Liver (tissue), 9 donors: ENCODE results near the gene ACSM6. TPM values are rescaled to one million over a fixed set of nuclear protein-coding genes. Genes with fewer than 3 reads are reported as not detected.
"Not testable (repeated sequence)": the region's sequence is repeated elsewhere in the genome, so short reads cannot be mapped to it uniquely, and the experiment has no call there.

ENCODE experiments used
- DNase-seq: peaks from one replicate; pipeline ENCODE4 v3.0.0-alpha.2; 2017; ENCODE audit warnings: low spot score
- H3K27ac ChIP-seq, 2 donors: one replicate each; pipeline ENCODE4 v1.7.0; 2013; ENCODE audit warnings: inconsistent platforms in 2 of 2, low read length in 2 of 2, control low read depth in 1 of 2, low read depth in 1 of 2, mild to moderate bottlenecking in 1 of 2
- H3K27me3 ChIP-seq, 4 donors: one replicate each; pipeline versions ENCODE4 v1.6.1 to v1.7.0; 2013; ENCODE audit warnings: low read length in 3 of 4, inconsistent platforms in 1 of 4, mild to moderate bottlenecking in 1 of 4, moderate library complexity in 1 of 4; ENCODE audit not compliant: control insufficient read depth in 4 of 4, insufficient read depth in 4 of 4
- H3K36me3 ChIP-seq, 4 donors: one replicate each; pipeline versions ENCODE4 v1.6.1 to v1.7.0; 2013; ENCODE audit warnings: low read length in 3 of 4, mild to moderate bottlenecking in 3 of 4, low read depth in 1 of 4, moderate library complexity in 1 of 4; ENCODE audit not compliant: control insufficient read depth in 4 of 4, insufficient read depth in 3 of 4
- H3K4me1 ChIP-seq, 4 donors: one replicate each; pipeline versions ENCODE4 v1.6.1 to v1.7.0; 2013; ENCODE audit warnings: low read length in 3 of 4, mild to moderate bottlenecking in 3 of 4, moderate library complexity in 1 of 4; ENCODE audit not compliant: control insufficient read depth in 4 of 4, insufficient read depth in 4 of 4
- H3K4me3 ChIP-seq, 3 donors: one replicate each; pipeline versions ENCODE4 v1.6.1 to v1.7.0; 2013; ENCODE audit warnings: low read length in 3 of 3, control low read depth in 1 of 3, low read depth in 1 of 3, mild to moderate bottlenecking in 1 of 3
- H3K9ac ChIP-seq, 2 donors: one replicate each; pipeline ENCODE4 v1.7.0; 2013; ENCODE audit warnings: low read length in 2 of 2, mild to moderate bottlenecking in 2 of 2, moderate library complexity in 2 of 2, control low read depth in 1 of 2, low read depth in 1 of 2
- H3K9me3 ChIP-seq, 4 donors: one replicate each; pipeline versions ENCODE4 v1.6.1 to v1.7.0; 2013; ENCODE audit warnings: low read length in 3 of 4; ENCODE audit not compliant: control insufficient read depth in 4 of 4
- EGR1 ChIP-seq, 2 donors: IDR thresholded peaks; 2 replicates each; pipeline ENCODE4 v1.6.1; 2016 to 2018; ENCODE audit warnings: antibody characterized with exemption in 2 of 2, low read depth in 2 of 2
- FOXA1 ChIP-seq: IDR thresholded peaks from 2 replicates; pipeline ENCODE4 v1.6.1; 2016; ENCODE audit warnings: antibody characterized with exemption
- FOXA2 ChIP-seq: IDR thresholded peaks from 2 replicates; pipeline ENCODE4 v1.6.1; 2016; ENCODE audit warnings: antibody characterized with exemption
- GABPA ChIP-seq, 2 donors: IDR thresholded peaks in 1 of 2; conservative IDR thresholded peaks in 1 of 2; 2 replicates each; pipeline ENCODE4 v1.6.1; 2016; ENCODE audit warnings: antibody characterized with exemption in 2 of 2, mild to moderate bottlenecking in 1 of 2, moderate library complexity in 1 of 2
- HNF4A ChIP-seq, 2 donors: conservative IDR thresholded peaks; 2 replicates each; pipeline ENCODE4 v1.6.1; 2016; ENCODE audit warnings: antibody characterized with exemption in 2 of 2, mild to moderate bottlenecking in 2 of 2
- NR2F2 ChIP-seq: IDR thresholded peaks from 2 replicates; pipeline ENCODE4 v1.6.1; 2016; ENCODE audit warnings: antibody characterized with exemption
- RAD21 ChIP-seq, 2 donors: IDR thresholded peaks; 2 replicates each; pipeline ENCODE4 v1.6.1; 2016; ENCODE audit warnings: antibody characterized with exemption in 2 of 2, mild to moderate bottlenecking in 2 of 2
- RXRA ChIP-seq, 2 donors: IDR thresholded peaks; 2 replicates each; pipeline ENCODE4 v1.6.1; 2017 to 2018; ENCODE audit warnings: antibody characterized with exemption in 2 of 2, mild to moderate bottlenecking in 1 of 2
- TAF1 ChIP-seq: conservative IDR thresholded peaks from 2 replicates; pipeline ENCODE4 v1.6.1; 2016; ENCODE audit warnings: antibody characterized with exemption, mild to moderate bottlenecking
- YY1 ChIP-seq: IDR thresholded peaks from 2 replicates; pipeline ENCODE4 v1.6.1; 2016; ENCODE audit warnings: antibody characterized with exemption, mild to moderate bottlenecking
- WGBS: extraction: QIAGEN DNeasy Blood & Tissue Kit; methylation state at CpG from one replicate; pipeline ENCODE4 v1.1.7; 2013; 5-methylcytosine and 5-hydroxymethylcytosine counted together
- polyA plus RNA-seq, 2 donors: library from polyadenylated mRNA; stranded (reverse) in 1 of 2; unstranded in 1 of 2; fragments of 200-250 nt in 1 of 2; fragments of >200 nt in 1 of 2; fragmentation: Nextera tagmentation in 1 of 2; extraction: Ambion mirVana in 1 of 2; gene quantifications; one replicate each; pipeline versions ENCODE4 v1.2.1 to v1.2.3, GENCODE V29; 2013 to 2015
- total RNA-seq, 2 donors: library from RNA; depleted of rRNA; stranded (reverse); fragments of >200 nt; gene quantifications; one replicate each; pipeline ENCODE4 v1.2.3, GENCODE V29; 2014
- TF ChIP-seq, protein P1 (sequence below): fragments of 150-350 bp; IDR thresholded peaks from 2 replicates; pipeline ENCODE4 v1.5.1; 2017; ENCODE audit warnings: improper control_type of control experiment, low read depth, low read length; ENCODE audit not compliant: missing input control
- TF ChIP-seq, protein P2 (sequence below): IDR thresholded peaks from 2 replicates; pipeline ENCODE4 v1.6.1; 2016; ENCODE audit warnings: antibody characterized with exemption
- TF ChIP-seq, protein P3 (sequence below): IDR thresholded peaks from 2 replicates; pipeline ENCODE4 v1.6.1; 2016; ENCODE audit warnings: antibody characterized with exemption
- TF ChIP-seq, protein P4 (sequence below): IDR thresholded peaks from 2 replicates; pipeline ENCODE4 v1.6.1; 2016; ENCODE audit warnings: antibody characterized with exemption
- donor health status: healthy.
- donor health status: healthy.
- donor health status: healthy.
- donor health status: healthy.
- donor health status: healthy.

Gene ACSM6
- total and polyA plus RNA-seq, 4 donors: not detected

DNA sequence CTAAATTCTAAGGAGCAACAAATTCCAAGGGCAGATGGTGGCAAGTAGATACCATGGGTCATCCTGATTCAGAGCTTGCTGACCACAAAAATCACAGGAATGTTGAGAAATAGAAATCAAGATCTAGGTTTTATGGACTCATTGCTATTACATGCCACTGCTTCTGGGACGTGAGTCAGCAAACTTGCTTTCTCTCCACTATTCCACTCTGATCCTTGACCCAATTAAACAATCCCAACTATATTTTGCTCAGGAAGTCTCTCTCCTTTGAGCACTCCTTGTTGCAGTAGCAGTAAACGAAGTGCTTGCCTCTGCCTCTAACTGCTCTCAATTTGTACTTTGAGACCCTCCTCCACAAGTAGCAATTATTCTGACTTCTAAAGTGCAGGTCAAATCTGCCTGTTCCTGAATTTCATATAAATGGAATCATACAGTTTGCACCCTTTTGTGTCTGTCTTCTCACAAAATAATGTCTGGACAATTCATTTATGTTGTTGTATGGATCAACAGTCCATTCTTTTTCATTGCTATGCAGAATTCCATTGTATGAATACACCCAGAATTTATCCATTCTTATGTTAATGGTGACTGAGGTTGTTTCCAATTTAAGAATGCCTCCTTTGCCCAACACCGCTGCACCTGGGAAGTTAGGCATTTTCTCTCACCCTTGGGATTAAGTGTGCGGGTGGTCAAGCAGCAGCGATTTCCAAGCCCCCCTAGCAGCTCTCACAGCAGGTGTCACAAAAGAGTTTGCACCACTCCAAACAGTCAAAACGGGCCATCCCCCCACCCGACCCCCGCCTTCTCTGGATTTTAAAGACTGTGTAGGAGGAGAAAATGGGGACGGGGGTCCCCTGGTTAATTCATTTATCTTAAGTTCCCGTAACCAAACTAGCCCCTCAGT is 35.9 kb downstream of the ACSM6 start:
- Histone ChIP-seq H3K27ac (no peak overlapping the region), H3K4me1 (peaks cover 0 to 7% (median 0%) of the 10 kb centered on the region in 4 donors), H3K4me3 (peak overlapping the region in 2 of 3 donors; percentile 30 to 54), H3K27me3 (no peaks in the 10 kb centered on the region), H3K9me3 (no peaks in the 10 kb centered on the region), H3K9ac (no peak overlapping the region), H3K36me3 (peaks cover 0 to 10% (median 2%) of the 10 kb centered on the region in 4 donors)
- WGBS: 75% methylated on average over 10 of the region's 10 CpGs
- no peak for DNase-seq
- TF ChIP-seq FOXA2 (no peak), EGR1 (IDR thresholded peaks at IDR 0.05; ENCODE audit: low read depth in 2 of 2) (no peak), GABPA (IDR thresholded peaks at IDR 0.05 in 1 of 2, conservative IDR thresholded peaks at IDR 0.05 in 1 of 2) (no peak), RAD21 (IDR thresholded peaks at IDR 0.05) (no peak), FOXA1 (no peak), HNF4A (conservative IDR thresholded peaks at IDR 0.05) (no peak), TAF1 (no peak), NR2F2 (no peak)
- TF ChIP-seq, protein P1, sequence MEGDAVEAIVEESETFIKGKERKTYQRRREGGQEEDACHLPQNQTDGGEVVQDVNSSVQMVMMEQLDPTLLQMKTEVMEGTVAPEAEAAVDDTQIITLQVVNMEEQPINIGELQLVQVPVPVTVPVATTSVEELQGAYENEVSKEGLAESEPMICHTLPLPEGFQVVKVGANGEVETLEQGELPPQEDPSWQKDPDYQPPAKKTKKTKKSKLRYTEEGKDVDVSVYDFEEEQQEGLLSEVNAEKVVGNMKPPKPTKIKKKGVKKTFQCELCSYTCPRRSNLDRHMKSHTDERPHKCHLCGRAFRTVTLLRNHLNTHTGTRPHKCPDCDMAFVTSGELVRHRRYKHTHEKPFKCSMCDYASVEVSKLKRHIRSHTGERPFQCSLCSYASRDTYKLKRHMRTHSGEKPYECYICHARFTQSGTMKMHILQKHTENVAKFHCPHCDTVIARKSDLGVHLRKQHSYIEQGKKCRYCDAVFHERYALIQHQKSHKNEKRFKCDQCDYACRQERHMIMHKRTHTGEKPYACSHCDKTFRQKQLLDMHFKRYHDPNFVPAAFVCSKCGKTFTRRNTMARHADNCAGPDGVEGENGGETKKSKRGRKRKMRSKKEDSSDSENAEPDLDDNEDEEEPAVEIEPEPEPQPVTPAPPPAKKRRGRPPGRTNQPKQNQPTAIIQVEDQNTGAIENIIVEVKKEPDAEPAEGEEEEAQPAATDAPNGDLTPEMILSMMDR: no peak
- TF ChIP-seq, protein P2, sequence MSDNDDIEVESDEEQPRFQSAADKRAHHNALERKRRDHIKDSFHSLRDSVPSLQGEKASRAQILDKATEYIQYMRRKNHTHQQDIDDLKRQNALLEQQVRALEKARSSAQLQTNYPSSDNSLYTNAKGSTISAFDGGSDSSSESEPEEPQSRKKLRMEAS: no peak
- TF ChIP-seq, protein P3, sequence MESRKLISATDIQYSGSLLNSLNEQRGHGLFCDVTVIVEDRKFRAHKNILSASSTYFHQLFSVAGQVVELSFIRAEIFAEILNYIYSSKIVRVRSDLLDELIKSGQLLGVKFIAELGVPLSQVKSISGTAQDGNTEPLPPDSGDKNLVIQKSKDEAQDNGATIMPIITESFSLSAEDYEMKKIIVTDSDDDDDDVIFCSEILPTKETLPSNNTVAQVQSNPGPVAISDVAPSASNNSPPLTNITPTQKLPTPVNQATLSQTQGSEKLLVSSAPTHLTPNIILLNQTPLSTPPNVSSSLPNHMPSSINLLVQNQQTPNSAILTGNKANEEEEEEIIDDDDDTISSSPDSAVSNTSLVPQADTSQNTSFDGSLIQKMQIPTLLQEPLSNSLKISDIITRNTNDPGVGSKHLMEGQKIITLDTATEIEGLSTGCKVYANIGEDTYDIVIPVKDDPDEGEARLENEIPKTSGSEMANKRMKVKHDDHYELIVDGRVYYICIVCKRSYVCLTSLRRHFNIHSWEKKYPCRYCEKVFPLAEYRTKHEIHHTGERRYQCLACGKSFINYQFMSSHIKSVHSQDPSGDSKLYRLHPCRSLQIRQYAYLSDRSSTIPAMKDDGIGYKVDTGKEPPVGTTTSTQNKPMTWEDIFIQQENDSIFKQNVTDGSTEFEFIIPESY: no peak
- TF ChIP-seq, protein P4, sequence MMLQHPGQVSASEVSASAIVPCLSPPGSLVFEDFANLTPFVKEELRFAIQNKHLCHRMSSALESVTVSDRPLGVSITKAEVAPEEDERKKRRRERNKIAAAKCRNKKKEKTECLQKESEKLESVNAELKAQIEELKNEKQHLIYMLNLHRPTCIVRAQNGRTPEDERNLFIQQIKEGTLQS: no peak

DNA sequence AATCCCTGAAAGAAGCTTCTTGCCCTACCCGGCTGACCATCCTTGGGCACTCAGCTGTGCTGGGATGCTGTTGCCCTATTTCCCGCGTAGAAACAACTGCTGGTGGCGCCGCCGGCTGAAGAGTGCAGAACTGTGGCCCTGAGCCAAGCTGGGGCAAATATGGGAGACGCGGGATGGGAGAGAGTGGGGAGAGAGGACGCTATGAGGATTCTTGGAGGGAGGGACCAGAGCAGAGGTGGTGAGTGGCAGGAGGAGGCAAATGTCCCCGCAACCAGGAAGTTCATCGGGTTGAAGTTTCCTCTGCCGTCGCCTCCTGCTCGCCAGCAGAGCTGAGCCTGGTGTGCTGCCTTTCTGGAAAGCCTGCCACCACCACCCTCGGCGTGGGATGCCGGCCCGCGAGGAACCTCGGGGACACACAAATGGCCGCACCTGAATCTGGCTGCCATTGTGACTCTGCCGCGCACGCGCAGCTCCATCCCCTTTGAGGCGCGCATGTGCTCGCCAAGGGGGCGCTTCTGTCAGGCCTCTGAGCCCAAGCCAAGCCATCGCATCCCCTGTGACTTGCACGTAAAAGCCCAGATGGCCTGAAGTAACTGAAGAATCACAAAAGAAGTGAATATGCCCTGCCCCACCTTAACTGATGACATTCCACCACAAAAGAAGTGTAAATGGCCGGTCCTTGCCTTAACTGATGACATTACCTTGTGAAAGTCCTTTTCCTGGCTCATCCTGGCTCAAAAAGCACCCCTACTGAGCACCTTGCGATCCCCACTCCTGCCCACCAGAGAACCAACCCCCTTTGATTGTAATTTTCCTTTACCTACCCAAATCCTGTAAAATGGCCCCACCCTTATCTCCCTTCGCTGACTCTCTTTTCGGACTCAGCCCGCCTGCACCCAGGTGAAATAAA is 36.9 kb downstream of the ACSM6 start:
- H3K4me3 ChIP-seq: peak overlapping the region; percentile 30 to 54 (median 43)
- peak in 1 of 2 donors; percentile 18 for TF ChIP-seq RXRA (IDR thresholded peaks at IDR 0.05)
- peak; percentile 86 for TF ChIP-seq YY1
- TF ChIP-seq RAD21 (IDR thresholded peaks at IDR 0.05): peak in 1 of 2 donors; percentile 4
- not testable (repeated sequence) for H3K27ac ChIP-seq, H3K9ac ChIP-seq, H3K27me3 ChIP-seq, H3K9me3 ChIP-seq, H3K4me1 ChIP-seq
- DNase-seq: peak; percentile 54
- peaks cover 0 to 14% (median 6%) of the 10 kb centered on the region in 4 donors for H3K36me3 ChIP-seq
- 45% methylated on average over 35 of the region's 36 CpGs for WGBS
